GM12891 (cell line): ENCODE data around the gene TTC7B.

Experiments
- DNase-seq: peaks from one replicate; pipeline ENCODE4 v3.0.0; 2011; ENCODE audit warnings: low spot score; ENCODE audit not compliant: insufficient read length
- FAIRE-seq: peaks from 2 replicates; lab custom pipeline; 2011; peaks lifted over from hg19 to GRCh38; lab: Jason Lieb, UNC
- PAX5 ChIP-seq: IDR thresholded peaks from 2 replicates; pipeline ENCODE4 v1.6.1; 2011; ENCODE audit warnings: low read length, moderate library complexity, mild to moderate bottlenecking; ENCODE audit not compliant: insufficient read depth, severe bottlenecking
- POLR2A ChIP-seq: IDR thresholded peaks from 2 replicates; pipeline ENCODE4 v1.6.1; 2011; ENCODE audit warnings: low read depth, low read length, control low read depth
- POLR2AphosphoS5 ChIP-seq: IDR thresholded peaks from 2 replicates; pipeline ENCODE4 v1.6.1; 2011; ENCODE audit warnings: low read depth, low read length, control low read depth
- POU2F2 ChIP-seq: IDR thresholded peaks from 2 replicates; pipeline ENCODE4 v1.6.1; 2011; ENCODE audit warnings: low read depth, mild to moderate bottlenecking, control low read depth, low read length, moderate library complexity
- SPI1 ChIP-seq: IDR thresholded peaks from 2 replicates; pipeline ENCODE4 v1.6.1; 2011; ENCODE audit warnings: low read depth, low read length, control low read depth
- TAF1 ChIP-seq: IDR thresholded peaks from 2 replicates; pipeline ENCODE4 v1.6.1; 2011; ENCODE audit warnings: low read depth, low read length, control low read depth

The TTC7B gene

GRCh38 chr14:90818715-90819114, 2.5 kb upstream of the TTC7B start:
- TF ChIP-seq POLR2AphosphoS5 (no peak), POU2F2 (no peak), TAF1 (no peak), POLR2A (no peak), PAX5 (no peak), SPI1 (no peak)
- DNase-seq: no peak
- FAIRE-seq: no peak

- TF ChIP-seq POLR2A: no peak
- TF ChIP-seq POU2F2: no peak
- no peak for TF ChIP-seq TAF1
- TF ChIP-seq PAX5: no peak
- no peak for TF ChIP-seq POLR2AphosphoS5
- DNase-seq (no peak), FAIRE-seq (no peak)
These were observed 629 bp upstream of the TTC7B start for GRCh38 chr14:90816681-90817436.

DNA sequence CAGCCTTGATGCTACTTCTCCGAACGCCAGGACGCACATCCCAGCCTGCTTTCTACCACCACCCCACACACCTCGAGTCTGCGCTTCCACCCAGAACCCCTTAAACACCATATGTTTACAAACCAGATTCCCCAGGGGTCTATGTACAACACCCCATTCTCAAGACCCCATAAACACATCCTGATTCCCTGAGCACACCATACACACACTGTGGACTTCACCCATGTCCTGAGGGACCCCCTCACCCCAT, 733 bp downstream of the TTC7B start:
- no peak for DNase-seq
- FAIRE-seq: no peak
- TF ChIP-seq POU2F2: no peak
- no peak for TF ChIP-seq POLR2A
- no peak for TF ChIP-seq POLR2AphosphoS5
- no peak for TF ChIP-seq TAF1
- no peak for TF ChIP-seq PAX5
- TF ChIP-seq SPI1: no peak

- TF ChIP-seq PAX5: no peak
- TF ChIP-seq POLR2AphosphoS5: no peak
- no peak for TF ChIP-seq TAF1
- no peak for TF ChIP-seq SPI1
- no peak for TF ChIP-seq POU2F2
- no peak for TF ChIP-seq POLR2A
- FAIRE-seq (no peak), DNase-seq (no peak)
These were observed 1.2 kb downstream of the TTC7B start for GRCh38 chr14:90814806-90815571.

DNA sequence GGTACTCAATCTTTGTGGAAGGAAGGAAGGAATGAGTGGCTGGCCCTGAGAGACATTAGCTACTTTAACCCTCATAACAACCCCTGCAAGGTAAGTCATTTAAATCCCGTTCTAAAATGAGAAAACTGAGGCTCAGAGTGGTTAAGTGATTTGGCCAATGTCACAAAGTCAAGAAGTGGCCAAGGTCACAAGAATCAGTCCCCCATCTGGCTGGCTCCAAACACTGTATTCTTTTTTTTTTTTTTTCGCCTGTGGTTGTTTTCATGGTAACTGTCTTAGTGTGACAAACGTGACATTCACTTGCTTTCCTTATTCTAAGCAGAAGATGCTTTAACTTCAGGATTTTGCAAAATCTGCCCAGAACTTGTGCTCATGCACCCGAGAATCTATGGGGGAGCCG, 2.8 kb downstream of the TTC7B start:
- DNase-seq: no peak
- FAIRE-seq: no peak
- TF ChIP-seq POU2F2: no peak
- no peak for TF ChIP-seq POLR2A
- no peak for TF ChIP-seq PAX5
- TF ChIP-seq TAF1: no peak
- TF ChIP-seq POLR2AphosphoS5: no peak
- TF ChIP-seq SPI1: no peak

DNA sequence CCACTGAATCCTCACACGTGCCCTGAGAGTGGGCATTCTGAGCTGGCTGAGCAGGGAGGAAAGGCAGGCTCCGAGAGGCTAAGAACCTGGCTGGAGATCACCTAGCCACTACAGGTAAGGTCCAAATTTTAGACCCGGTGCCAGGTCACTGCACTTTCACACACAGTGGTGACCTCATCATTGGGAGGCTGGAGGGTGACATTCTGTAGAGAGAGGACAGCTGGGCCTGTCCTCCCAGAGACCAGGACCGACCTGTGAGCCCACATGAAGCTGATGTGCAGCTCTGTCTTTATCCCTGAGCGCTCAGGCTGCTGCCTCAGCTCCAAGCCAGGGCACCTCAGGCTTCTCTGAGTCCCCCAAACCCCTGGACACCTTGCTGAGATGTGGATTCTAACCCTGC, 4.1 kb downstream of the TTC7B start:
- DNase-seq (no peak), FAIRE-seq (no peak)
- no peak for TF ChIP-seq PAX5
- TF ChIP-seq TAF1: no peak

DNA sequence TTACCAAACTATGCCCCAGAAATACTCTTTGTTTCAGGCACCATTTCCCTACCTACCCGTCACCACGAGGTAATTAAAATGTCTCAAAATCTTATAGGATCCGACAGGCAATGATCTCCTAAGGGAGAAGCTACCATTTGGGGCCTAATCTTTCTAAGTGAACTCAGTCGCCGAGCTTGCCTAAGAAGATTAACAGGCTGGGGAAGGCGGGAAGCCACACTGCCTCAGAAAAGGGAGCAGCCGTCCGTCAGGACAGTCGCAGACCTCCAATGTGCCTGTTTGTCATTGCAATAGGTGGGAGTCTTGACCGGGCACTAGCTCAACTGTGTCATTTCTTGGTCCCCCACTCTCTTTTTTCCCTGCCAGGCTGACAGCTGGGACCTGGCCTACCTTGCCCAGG, 4.6 kb downstream of the TTC7B start:
- FAIRE-seq: no peak
- DNase-seq: no peak
- TF ChIP-seq TAF1 (no peak), SPI1 (no peak), POU2F2 (no peak), POLR2A (no peak), PAX5 (no peak), POLR2AphosphoS5 (no peak)

GRCh38 chr14:90810806-90811205, 5.4 kb downstream of the TTC7B start:
- no peak for TF ChIP-seq POLR2AphosphoS5
- TF ChIP-seq SPI1: no peak
- TF ChIP-seq PAX5: no peak
- TF ChIP-seq TAF1: no peak
- no peak for TF ChIP-seq POLR2A
- TF ChIP-seq POU2F2: no peak
- DNase-seq (no peak), FAIRE-seq (no peak)

- FAIRE-seq (no peak), DNase-seq (no peak)
- TF ChIP-seq PAX5 (no peak), SPI1 (no peak), POLR2AphosphoS5 (no peak), TAF1 (no peak), POLR2A (no peak), POU2F2 (no peak)
These were observed 6.5 kb downstream of the TTC7B start for GRCh38 chr14:90809530-90810312.

GRCh38 chr14:90808759-90809529, 7.3 kb downstream of the TTC7B start:
- no peak for TF ChIP-seq POU2F2
- TF ChIP-seq PAX5: no peak
- TF ChIP-seq POLR2A: no peak
- TF ChIP-seq POLR2AphosphoS5: no peak
- no peak for TF ChIP-seq SPI1
- no peak for TF ChIP-seq TAF1
- no peak for FAIRE-seq

More at GRCh38 chr14:90808759-90809529, 7.3 kb downstream of the TTC7B start:
- no peak for DNase-seq
